Hair follicular keratinocyte (primary cell): Measurements from ENCODE around the gene TERC. TPM values are rescaled to one million over a fixed set of nuclear protein-coding genes. Genes with fewer than 3 reads are reported as not detected.

Experiments used
- total RNA-seq: library from RNA; depleted of rRNA; stranded (reverse); fragments of >200 nt; gene quantifications from 2 replicates; pipeline ENCODE4 v1.2.3, GENCODE V29; 2015

TERC gene
- 329 and 384 TPM in 2 replicates for total RNA-seq

DNA sequence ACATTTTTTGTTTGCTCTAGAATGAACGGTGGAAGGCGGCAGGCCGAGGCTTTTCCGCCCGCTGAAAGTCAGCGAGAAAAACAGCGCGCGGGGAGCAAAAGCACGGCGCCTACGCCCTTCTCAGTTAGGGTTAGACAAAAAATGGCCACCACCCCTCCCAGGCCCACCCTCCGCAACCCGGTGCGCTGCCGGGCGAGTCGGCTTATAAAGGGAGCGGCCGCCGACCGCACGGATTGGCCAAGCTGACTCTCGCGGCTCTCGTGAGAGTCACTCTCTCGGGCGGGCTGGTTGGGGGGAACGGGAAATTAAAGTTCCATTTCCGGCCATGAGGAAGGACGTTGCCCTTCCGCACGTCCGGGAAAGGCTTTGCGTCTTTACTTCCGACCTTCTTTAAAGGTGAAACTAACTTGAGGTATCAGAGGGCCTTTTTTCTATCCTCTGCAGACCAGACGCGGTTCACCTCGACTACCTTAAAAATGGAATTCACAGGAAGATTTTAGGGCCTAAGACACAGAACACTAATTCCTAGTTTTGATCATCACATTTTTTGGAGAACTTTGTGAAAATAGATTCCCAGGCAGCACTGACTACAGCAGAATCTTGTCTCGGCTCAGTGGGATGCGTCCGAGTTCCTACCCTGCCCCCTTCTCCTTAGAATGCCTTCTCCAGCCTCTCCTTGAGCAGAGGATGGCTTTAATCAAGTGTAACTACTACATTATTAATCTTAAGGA is at the start of gene TERC:
Gene TERC, minus strand, starts transcription at position 179 of the 731 bp plus-strand sequence.

GRCh38 chr3:169812332-169813235 is 47.7 kb upstream of the TERC start, which contains the start of the genes LRRC34 and LRRIQ4:
LRRC34 (minus strand) TSS chr3:169812904; CDS start chr3:169812548, 356 bp downstream.
LRRIQ4 (plus strand) TSS chr3:169812870; CDS start chr3:169821922, 9,052 bp downstream.

GRCh38 chr3:169772897-169773816 is 8.3 kb upstream of the TERC start, which contains the start of gene MYNN:
MYNN (plus strand) TSS chr3:169773396; CDS start chr3:169774296, 900 bp downstream.

GRCh38 chr3:169769287-169770181 is 4.7 kb upstream of the TERC start, which contains the start of gene ACTRT3:
ACTRT3 (minus strand) TSS chr3:169769561; CDS start chr3:169769520, 41 bp downstream.

Other genes with a start within 250 kb of the TERC start
- 1.3 and 2.1 TPM in 2 replicates for gene MECOM, start 101.3 kb downstream of the TERC start, total RNA-seq
- gene ACTRT3, start 4.5 kb upstream of the TERC start, total RNA-seq, result 1.9 and 4.4 TPM in 2 replicates
- 11.4 and 13.1 TPM in 2 replicates for gene MYNN, start 8.3 kb upstream of the TERC start, total RNA-seq
- gene LRRIQ4, start 47.8 kb upstream of the TERC start, total RNA-seq, result not detected in 2 replicates
- 2.3 and 10.3 TPM in 2 replicates for gene LRRC34, start 47.8 kb upstream of the TERC start, total RNA-seq
- gene LRRC31, start 104.9 kb upstream of the TERC start, total RNA-seq, result not detected in 2 replicates
- not detected in 2 replicates for gene SAMD7, start 146.5 kb upstream of the TERC start, total RNA-seq
- gene SEC62, start 201.7 kb upstream of the TERC start, total RNA-seq, result 16.3 and 21.4 TPM in 2 replicates